8988T (cell line): ENCODE results near the gene TDRD7.

Source experiments
- DNase-seq: peaks from one replicate; pipeline ENCODE4 v3.0.0; 2011

TDRD7 gene

GRCh38 chr9:97531888-97532376 is 120.0 kb downstream of the TDRD7 start:
- DNase-seq = no peak

GRCh38 chr9:97534185-97534584 is 122.3 kb downstream of the TDRD7 start:
- DNase-seq = no peak

GRCh38 chr9:97534961-97535594 is 123.2 kb downstream of the TDRD7 start:
- DNase-seq = no peak

GRCh38 chr9:97535771-97536170 is 123.9 kb downstream of the TDRD7 start:
- DNase-seq = no peak

GRCh38 chr9:97536480-97536879 is 124.6 kb downstream of the TDRD7 start:
- DNase-seq = no peak

- no peak for DNase-seq
These were observed 131.7 kb downstream of the TDRD7 start for GRCh38 chr9:97543561-97543960.

GRCh38 chr9:97545486-97545885 is 133.6 kb downstream of the TDRD7 start:
- no peak for DNase-seq
